CD4-positive, alpha-beta T cell (primary cell): Measurements from ENCODE around the gene DAAM1. TPM values are rescaled to one million over a fixed set of nuclear protein-coding genes. Genes with fewer than 3 reads are reported as not detected.

ENCODE experiments used
- ATAC-seq: fragments of 200-7000 bp; cut with Tn5 transposase; one replicate; pipeline ENCODE4 v1.10.0; 2022; ENCODE audit warnings: mild to moderate bottlenecking; ENCODE audit not compliant: poor library complexity
- CTCF ChIA-PET: fragments of 350-600 bp; sonication (Branson Sonifier 250); formaldehyde crosslinking; loops from one replicate; lab custom pipeline; 2021; ENCODE audit warnings: antibody characterized with exemption, inconsistent platforms; lab: Charles Lee
- POLR2A ChIA-PET: fragments of 350-600 bp; sonication (Branson Sonifier 250); formaldehyde crosslinking; loops from one replicate; lab custom pipeline; 2021; ENCODE audit warnings: antibody characterized with exemption, inconsistent platforms; lab: Charles Lee
- DNase-seq, 14 experiments: peaks; one replicate each; pipeline ENCODE4 v3.0.0-alpha.2; 2013 to 2020; ENCODE audit warnings: mixed read lengths in 2 of 14
- H3K27ac ChIP-seq, 2 donors: one replicate each; pipeline versions ENCODE4 v1.5.1 to v1.7.0; 2013; ENCODE audit warnings: low read length in 2 of 2, low read depth in 1 of 2, mild to moderate bottlenecking in 1 of 2
- H3K27me3 ChIP-seq, 2 experiments: 1 replicate in 1 of 2; 2 replicates in 1 of 2; pipeline versions ENCODE4 v1.6.1 to v1.7.0; 2013; ENCODE audit warnings: low read length in 2 of 2, control low read depth in 1 of 2, mild to moderate bottlenecking in 1 of 2, moderate library complexity in 1 of 2; ENCODE audit not compliant: insufficient read depth in 2 of 2, control insufficient read depth in 1 of 2
- H3K36me3 ChIP-seq: one replicate; pipeline ENCODE4 v1.6.1; 2013; ENCODE audit warnings: low read length, control low read depth; ENCODE audit not compliant: insufficient read depth
- H3K4me1 ChIP-seq: one replicate; pipeline ENCODE4 v1.6.1; 2013; ENCODE audit warnings: low read length, control low read depth; ENCODE audit not compliant: insufficient read depth
- H3K4me3 ChIP-seq: one replicate; pipeline ENCODE4 v1.5.1; 2013; ENCODE audit warnings: mild to moderate bottlenecking, low read length, moderate library complexity
- H3K9me3 ChIP-seq, 2 experiments: 1 replicate in 1 of 2; 2 replicates in 1 of 2; pipeline versions ENCODE4 v1.6.1 to v1.7.0; 2013; ENCODE audit warnings: low read length in 2 of 2, mild to moderate bottlenecking in 2 of 2, control low read depth in 1 of 2, moderate library complexity in 1 of 2; ENCODE audit not compliant: control insufficient read depth in 1 of 2, insufficient read depth in 1 of 2
- H3K27ac Mint-ChIP-seq: one replicate; pipeline ENCODE4 v1.8.0; 2020; ENCODE audit warnings: mixed read lengths
- H3K27me3 Mint-ChIP-seq: one replicate; pipeline ENCODE4 v1.8.0; 2021; ENCODE audit warnings: mixed read lengths
- H3K36me3 Mint-ChIP-seq: one replicate; pipeline ENCODE4 v1.8.0; 2021; ENCODE audit warnings: low read depth, mixed read lengths
- H3K4me1 Mint-ChIP-seq: one replicate; pipeline ENCODE4 v1.8.0; 2021; ENCODE audit warnings: low read depth, mixed read lengths
- H3K4me3 Mint-ChIP-seq: one replicate; pipeline ENCODE4 v1.8.0; 2020; ENCODE audit warnings: mild to moderate bottlenecking, mixed read lengths
- H3K9me3 Mint-ChIP-seq: one replicate; pipeline ENCODE4 v1.8.0; 2020; ENCODE audit warnings: mixed read lengths
- intact Hi-C, 2 experiments: fragments of 100-400 bp; cut with DNase I in 1 of 2; cut with micrococcal nuclease in 1 of 2; formaldehyde crosslinking; loops; one replicate each; pipeline versions ENCODE4 v1.15.1 to v1.9.0; 2023 to 2025; cut with DNase I, micrococcal nuclease
- total RNA-seq, 174 experiments: library from RNA in 2 of 174; stranded (reverse) in 2 of 174; gene quantifications; one replicate each; pipeline ENCODE4 v1.2.3 and lab custom pipeline; 2021 to 2026
- TF ChIP-seq, protein P1 (sequence below): fragments of 200-600 bp; IDR thresholded peaks from one replicate; pipeline ENCODE4 v1.8.0; 2022; ENCODE audit warnings: antibody characterized with exemption, mild to moderate bottlenecking

DAAM1 gene
- total RNA-seq, 2 experiments from 2014 or later = 7.4 to 8.8 TPM

DNA sequence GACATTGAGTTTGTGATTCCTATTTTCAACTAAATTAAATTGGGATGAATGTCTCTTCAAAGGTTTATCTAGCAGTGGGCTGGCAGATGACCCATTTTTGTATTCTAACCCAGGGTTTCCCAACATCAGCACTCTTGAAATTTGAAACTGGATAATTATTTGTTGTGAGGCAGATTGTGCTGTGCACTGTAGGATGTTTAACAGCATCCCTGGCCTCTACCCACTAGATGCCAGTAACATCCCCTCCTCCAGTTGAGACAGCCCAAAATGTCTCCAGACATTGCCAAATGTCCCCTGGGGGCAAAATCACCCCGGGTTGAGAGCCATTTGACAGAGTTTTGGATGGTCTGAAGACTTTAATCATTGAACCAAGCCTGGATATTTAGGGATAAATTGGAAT, 11.1 kb downstream of the DAAM1 start:
- H3K27me3 ChIP-seq = no peaks in the 10 kb centered on the region

GRCh38 chr14:59200195-59200594, 11.7 kb downstream of the DAAM1 start:
- H3K4me1 ChIP-seq = peaks cover 3% of the 10 kb centered on the region
- no peaks in the 10 kb centered on the region for H3K9me3 ChIP-seq
- Mint-ChIP-seq H3K4me1 (peaks cover 6% of the 10 kb centered on the region), H3K27me3 (no peaks in the 10 kb centered on the region), H3K36me3 (no peaks in the 10 kb centered on the region), H3K27ac (no peak overlapping the region), H3K4me3 (no peak overlapping the region), H3K9me3 (no peaks in the 10 kb centered on the region)
- ATAC-seq (no peak), DNase-seq (no peak)
- intact Hi-C loops = no loop called here
- H3K4me3 ChIP-seq = no peak overlapping the region
- H3K27me3 ChIP-seq = no peaks in the 10 kb centered on the region
- no peak overlapping the region for H3K27ac ChIP-seq
- TF ChIP-seq, protein P1, sequence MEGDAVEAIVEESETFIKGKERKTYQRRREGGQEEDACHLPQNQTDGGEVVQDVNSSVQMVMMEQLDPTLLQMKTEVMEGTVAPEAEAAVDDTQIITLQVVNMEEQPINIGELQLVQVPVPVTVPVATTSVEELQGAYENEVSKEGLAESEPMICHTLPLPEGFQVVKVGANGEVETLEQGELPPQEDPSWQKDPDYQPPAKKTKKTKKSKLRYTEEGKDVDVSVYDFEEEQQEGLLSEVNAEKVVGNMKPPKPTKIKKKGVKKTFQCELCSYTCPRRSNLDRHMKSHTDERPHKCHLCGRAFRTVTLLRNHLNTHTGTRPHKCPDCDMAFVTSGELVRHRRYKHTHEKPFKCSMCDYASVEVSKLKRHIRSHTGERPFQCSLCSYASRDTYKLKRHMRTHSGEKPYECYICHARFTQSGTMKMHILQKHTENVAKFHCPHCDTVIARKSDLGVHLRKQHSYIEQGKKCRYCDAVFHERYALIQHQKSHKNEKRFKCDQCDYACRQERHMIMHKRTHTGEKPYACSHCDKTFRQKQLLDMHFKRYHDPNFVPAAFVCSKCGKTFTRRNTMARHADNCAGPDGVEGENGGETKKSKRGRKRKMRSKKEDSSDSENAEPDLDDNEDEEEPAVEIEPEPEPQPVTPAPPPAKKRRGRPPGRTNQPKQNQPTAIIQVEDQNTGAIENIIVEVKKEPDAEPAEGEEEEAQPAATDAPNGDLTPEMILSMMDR = no peak
- ChIA-PET CTCF (no interaction called here), POLR2A (no interaction called here)
- no peaks in the 10 kb centered on the region for H3K36me3 ChIP-seq

More for the DNA sequence above, 11.1 kb downstream of the DAAM1 start:
- no peaks in the 10 kb centered on the region for H3K36me3 Mint-ChIP-seq
- H3K4me1 Mint-ChIP-seq = peaks cover 6% of the 10 kb centered on the region
- DNase-seq (no peak), ATAC-seq (no peak)
- intact Hi-C loops = loop anchor here in 1 of 2 experiments (2.0 to 10.0 kb wide), 2 partner anchors 21 to 1785 kb away; partner anchors contain the start of genes SLC38A6 and TRMT5
- no peak overlapping the region for H3K4me3 Mint-ChIP-seq
- Histone ChIP-seq H3K27ac (no peak overlapping the region), H3K4me1 (peaks cover 3% of the 10 kb centered on the region), H3K4me3 (no peak overlapping the region), H3K36me3 (no peaks in the 10 kb centered on the region), H3K9me3 (no peaks in the 10 kb centered on the region)
- ChIA-PET CTCF (no interaction called here), POLR2A (no interaction called here)
- no peak overlapping the region for H3K27ac Mint-ChIP-seq
- H3K9me3 Mint-ChIP-seq = no peaks in the 10 kb centered on the region
- TF ChIP-seq, protein P1 = no peak
- no peaks in the 10 kb centered on the region for H3K27me3 Mint-ChIP-seq

GRCh38 chr14:59202031-59202430, 13.6 kb downstream of the DAAM1 start:
- intact Hi-C loops = no loop called here
- ChIA-PET CTCF (no interaction called here), POLR2A (interaction anchor here (0.9 to 1.8 kb wide), 3 partner anchors 10 to 13 kb away, joined by 3 to 7 read pairs (median 4); partner anchors contain the start of gene DAAM1)
- Mint-ChIP-seq H3K4me1 (peaks cover 6% of the 10 kb centered on the region), H3K36me3 (no peaks in the 10 kb centered on the region), H3K9me3 (no peaks in the 10 kb centered on the region), H3K27ac (no peak overlapping the region), H3K27me3 (no peaks in the 10 kb centered on the region), H3K4me3 (no peak overlapping the region)
- Histone ChIP-seq H3K27me3 (no peaks in the 10 kb centered on the region), H3K36me3 (no peaks in the 10 kb centered on the region), H3K27ac (no peak overlapping the region), H3K9me3 (no peaks in the 10 kb centered on the region), H3K4me3 (no peak overlapping the region), H3K4me1 (peaks cover 3% of the 10 kb centered on the region)
- TF ChIP-seq, protein P1 = no peak
- DNase-seq = peak in 1 of 14 experiments; percentile 30
- no peak for ATAC-seq
